ENCODE measurements around the gene KCTD18. TPM values are rescaled to one million over a fixed set of nuclear protein-coding genes. Genes with fewer than 3 reads are reported as not detected.

The KCTD18 gene
- total RNA-seq (2021; fragmentation: NEBNext Ultra II Directional; extraction: Animal tissue kit (Norgen Biotek cat#: 25700)), result 10 to 100 TPM; 11.2 to 14.6 (median 13.3) TPM
- long read RNA-seq, transcript KCTD18-202 (7 exons, 2,556 nt), result major isoform, 8 of 13 reads
- long read RNA-seq, partial matches to known transcripts, result 3 of 13 reads
- long read RNA-seq, other reads (novel, unspliced or antisense), result 1 of 13 reads

- H3K4me1 Mint-ChIP-seq (ENCODE audit: low read depth), result peaks cover 15% of the 10 kb centered on the region
These were observed at the start of gene KCTD18 for GRCh38 chr2:200509612-200510433. Gene KCTD18, minus strand, starts transcription at chr2:200510068. Its CDS starts 3,052 bp downstream, at chr2:200507016.

GRCh38 chr2:200540793-200541192 is 30.9 kb upstream of the KCTD18 start:
- Mint-ChIP-seq H3K27me3 (ENCODE audit: insufficient read depth) (no peaks in the 10 kb centered on the region), H3K4me1 (ENCODE audit: low read depth) (no peaks in the 10 kb centered on the region), H3K27ac (no peak overlapping the region), H3K4me3 (no peak overlapping the region), H3K9me3 (no peaks in the 10 kb centered on the region), H3K36me3 (ENCODE audit: low read depth) (peaks cover 45% of the 10 kb centered on the region)
- no peak for DNase-seq
- no peak for TF ChIP-seq CTCF (IDR thresholded peaks at IDR 0.05)

More at GRCh38 chr2:200509612-200510433, at the start of gene KCTD18:
- Mint-ChIP-seq H3K9me3 (no peaks in the 10 kb centered on the region), H3K4me3 (peak within 1 kb of the TSS; percentile 88), H3K27me3 (ENCODE audit: insufficient read depth) (no peaks in the 10 kb centered on the region), H3K36me3 (ENCODE audit: low read depth) (no peaks in the 10 kb centered on the region), H3K27ac (peak within 1 kb of the TSS; percentile 75)
- peak; percentile 77 for DNase-seq
- TF ChIP-seq CTCF (IDR thresholded peaks at IDR 0.05), result peak; percentile 86

GRCh38 chr2:200538139-200538538 is 28.3 kb upstream of the KCTD18 start:
- no peak overlapping the region for H3K27ac Mint-ChIP-seq
- H3K36me3 Mint-ChIP-seq (ENCODE audit: low read depth), result peaks cover 30% of the 10 kb centered on the region
- no peak for TF ChIP-seq CTCF (IDR thresholded peaks at IDR 0.05)
- no peak overlapping the region for H3K4me3 Mint-ChIP-seq
- no peaks in the 10 kb centered on the region for H3K9me3 Mint-ChIP-seq
- H3K4me1 Mint-ChIP-seq (ENCODE audit: low read depth), result peaks cover 4% of the 10 kb centered on the region; the same call in 1 of the 2 replicates
- DNase-seq, result no peak
- no peaks in the 10 kb centered on the region for H3K27me3 Mint-ChIP-seq (ENCODE audit: insufficient read depth)

- Mint-ChIP-seq H3K36me3 (ENCODE audit: low read depth) (peaks cover 2% of the 10 kb centered on the region; the same call in 1 of the 2 replicates), H3K27me3 (ENCODE audit: insufficient read depth) (no peaks in the 10 kb centered on the region), H3K9me3 (no peaks in the 10 kb centered on the region), H3K27ac (peak overlapping the region; percentile 27; the same call in 1 of the 2 replicates), H3K4me3 (no peak overlapping the region), H3K4me1 (ENCODE audit: low read depth) (peaks cover 4% of the 10 kb centered on the region; the same call in 1 of the 2 replicates)
- no peak for DNase-seq
- no peak for TF ChIP-seq CTCF (IDR thresholded peaks at IDR 0.05)
These were observed 24.7 kb upstream of the KCTD18 start for GRCh38 chr2:200534572-200534971.

GRCh38 chr2:200533754-200534153 is 23.9 kb upstream of the KCTD18 start:
- Mint-ChIP-seq H3K27ac (no peak overlapping the region), H3K4me3 (no peak overlapping the region), H3K9me3 (no peaks in the 10 kb centered on the region), H3K36me3 (ENCODE audit: low read depth) (no peaks in the 10 kb centered on the region), H3K27me3 (ENCODE audit: insufficient read depth) (no peaks in the 10 kb centered on the region), H3K4me1 (ENCODE audit: low read depth) (peaks cover 11% of the 10 kb centered on the region)
- TF ChIP-seq CTCF (IDR thresholded peaks at IDR 0.05), result no peak
- no peak for DNase-seq

Measured in HFFc6 (cell line).